GM18858 (cell line): ENCODE results near the gene CDC42BPA.
"Not testable (repeated sequence)": the region's sequence is repeated elsewhere in the genome, so short reads cannot be mapped to it uniquely, and the experiment has no call there.

Experiments used
- ATAC-seq: cut with Tn5 transposase; IDR thresholded peaks from one replicate; pipeline ENCODE4 v1.9.1; 2021; ENCODE audit not compliant: unreplicated experiment

Gene CDC42BPA

GRCh38 chr1:227318016-227318852, at the start of gene CDC42BPA:
CDC42BPA (minus strand) TSS chr1:227318492; CDS start chr1:227317182, 1,310 bp downstream.
- no peak for ATAC-seq

- ATAC-seq = no peak
Observed at GRCh38 chr1:227368009-227368408, 49.7 kb upstream of the CDC42BPA start.

- no peak for ATAC-seq
Observed at GRCh38 chr1:227365473-227366431, 47.5 kb upstream of the CDC42BPA start.

GRCh38 chr1:227364657-227365056, 46.4 kb upstream of the CDC42BPA start:
- ATAC-seq = no peak

- no peak for ATAC-seq
Observed at GRCh38 chr1:227363825-227364224, 45.5 kb upstream of the CDC42BPA start.

- ATAC-seq = no peak
Observed at GRCh38 chr1:227362039-227362438, 43.7 kb upstream of the CDC42BPA start.

GRCh38 chr1:227357927-227358302, 39.6 kb upstream of the CDC42BPA start:
- no peak for ATAC-seq

- no peak for ATAC-seq
Observed at GRCh38 chr1:227357171-227357926, 39.1 kb upstream of the CDC42BPA start.

GRCh38 chr1:227356620-227357146, 38.4 kb upstream of the CDC42BPA start:
- ATAC-seq = no peak

GRCh38 chr1:227355542-227356245, 37.4 kb upstream of the CDC42BPA start:
- no peak for ATAC-seq

GRCh38 chr1:227353186-227353585, 34.9 kb upstream of the CDC42BPA start:
- no peak for ATAC-seq

- ATAC-seq = not testable (repeated sequence)
Observed at GRCh38 chr1:227352164-227352563, 33.9 kb upstream of the CDC42BPA start.

GRCh38 chr1:227351443-227351842, 33.2 kb upstream of the CDC42BPA start:
- no peak for ATAC-seq

GRCh38 chr1:227349967-227350366, 31.7 kb upstream of the CDC42BPA start:
- ATAC-seq = no peak

- ATAC-seq = no peak
Observed at GRCh38 chr1:227343727-227344551, 25.6 kb upstream of the CDC42BPA start.

GRCh38 chr1:227343206-227343605, 24.9 kb upstream of the CDC42BPA start:
- ATAC-seq = no peak

GRCh38 chr1:227342075-227342829, 24.0 kb upstream of the CDC42BPA start:
- ATAC-seq = no peak

- not testable (repeated sequence) for ATAC-seq
Observed at GRCh38 chr1:227336136-227336535, 17.8 kb upstream of the CDC42BPA start.
